OCI-LY3 (cell line): ENCODE measurements around the gene SEMA3C.

Source experiments
- CTCF ChIP-seq: fragments of 200-600, 300-600 bp; sonication (generic); IDR thresholded peaks from 2 replicates; pipeline ENCODE4 v1.5.1; 2014; ENCODE audit warnings: antibody characterized with exemption, low read length, low read depth
- EZH2phosphoT487 ChIP-seq: fragments of 200-600 bp; shearing (Covaris generic); IDR thresholded peaks from 2 replicates; pipeline ENCODE4 v1.6.1; 2018; ENCODE audit warnings: antibody characterized with exemption, mixed run types, low read depth

GRCh38 chr7:80775482-80775881 lies 143.4 kb downstream of the SEMA3C start:
- no peak for TF ChIP-seq CTCF
- TF ChIP-seq EZH2phosphoT487: no peak
